ENCODE data around the gene ZDHHC19. TPM values are rescaled to one million over a fixed set of nuclear protein-coding genes. Genes with fewer than 3 reads are reported as not detected.
"Not testable (repeated sequence)": the region's sequence is repeated elsewhere in the genome, so short reads cannot be mapped to it uniquely, and the experiment has no call there.

The ZDHHC19 gene
- not detected in 2 replicates for total RNA-seq

- DNase-seq, result no peak
Measured at GRCh38 chr3:196210673-196211556, at the start of gene ZDHHC19. Gene ZDHHC19 (minus strand): TSS chr3:196211400. CDS start chr3:196211315, 85 bp downstream.

- DNase-seq, result no peak
Measured at GRCh38 chr3:196260784-196261183, 49.6 kb upstream of the ZDHHC19 start.

- DNase-seq, result no peak
Measured at GRCh38 chr3:196255776-196256175, 44.6 kb upstream of the ZDHHC19 start.

- no peak for DNase-seq
Measured at GRCh38 chr3:196254376-196255283, 43.4 kb upstream of the ZDHHC19 start.

GRCh38 chr3:196251918-196252317 lies 40.7 kb upstream of the ZDHHC19 start:
- DNase-seq, result no peak

- no peak for DNase-seq
Measured at GRCh38 chr3:196246612-196247308, 35.6 kb upstream of the ZDHHC19 start.

- DNase-seq, result not testable (repeated sequence)
Measured at GRCh38 chr3:196244166-196244565, 33.0 kb upstream of the ZDHHC19 start.

GRCh38 chr3:196241704-196242103 lies 30.5 kb upstream of the ZDHHC19 start:
- DNase-seq, result no peak

- DNase-seq, result no peak
Measured at GRCh38 chr3:196240424-196240823, 29.2 kb upstream of the ZDHHC19 start.

GRCh38 chr3:196238612-196239560 lies 27.7 kb upstream of the ZDHHC19 start:
- no peak for DNase-seq

- DNase-seq, result no peak
Measured at GRCh38 chr3:196237203-196237602, 26.0 kb upstream of the ZDHHC19 start.

- no peak for DNase-seq
Measured at GRCh38 chr3:196236223-196236622, 25.0 kb upstream of the ZDHHC19 start.

- no peak for DNase-seq
Measured at GRCh38 chr3:196235452-196236122, 24.4 kb upstream of the ZDHHC19 start.

- DNase-seq, result no peak
Measured at GRCh38 chr3:196232882-196233251, 21.7 kb upstream of the ZDHHC19 start.

GRCh38 chr3:196232154-196232881 lies 21.1 kb upstream of the ZDHHC19 start:
- DNase-seq, result no peak

GRCh38 chr3:196227629-196228493 lies 16.7 kb upstream of the ZDHHC19 start:
- DNase-seq, result no peak

- DNase-seq, result no peak
Measured at GRCh38 chr3:196227121-196227561, 15.9 kb upstream of the ZDHHC19 start.

- no peak for DNase-seq
Measured at GRCh38 chr3:196225763-196226364, 14.7 kb upstream of the ZDHHC19 start.

GRCh38 chr3:196225086-196225485 lies 13.9 kb upstream of the ZDHHC19 start:
- DNase-seq, result no peak
